SH-SY5Y (cell line): ENCODE data around the gene RREB1.

Source experiments
- GATA2 ChIP-seq: IDR thresholded peaks from 2 replicates; pipeline ENCODE4 v1.6.1; 2011; ENCODE audit warnings: mild to moderate bottlenecking, low read depth, low read length
- GATA3 ChIP-seq: IDR thresholded peaks from 2 replicates; pipeline ENCODE4 v1.6.1; 2011; ENCODE audit warnings: low read depth, mild to moderate bottlenecking, low read length, moderate library complexity

GRCh38 chr6:7111095-7111690 lies 3.4 kb downstream of the RREB1 start:
- no peak for TF ChIP-seq GATA2
- TF ChIP-seq GATA3: no peak
